ENCODE results near the gene SORCS2.

GRCh38 chr4:7760228-7760627 lies 567.9 kb downstream of the SORCS2 start:
- no peak for TF ChIP-seq CTCF (IDR thresholded peaks at IDR 0.05; ENCODE audit: low read depth, low read length, poor library complexity, severe bottlenecking)
- TF ChIP-seq EZH2phosphoT487 (IDR thresholded peaks at IDR 0.05; ENCODE audit: borderline replicate concordance, low read length): no peak

All from DOHH2 (cell line).